Stromal cell of bone marrow (primary cell): ENCODE data around the gene CCR5AS.
A peak's percentile ranks its signal among the peaks of the same experiment; 100 is the strongest.
"Not testable (repeated sequence)": the region's sequence is repeated elsewhere in the genome, so short reads cannot be mapped to it uniquely, and the experiment has no call there.

Experiments
- DNase-seq: peaks from one replicate; pipeline ENCODE4 v3.0.0-alpha.2; 2012; ENCODE audit warnings: low read depth

CCR5AS gene

GRCh38 chr3:46356276-46356675 lies 50.6 kb downstream of the CCR5AS start:
- no peak for DNase-seq

GRCh38 chr3:46354984-46355383 lies 51.9 kb downstream of the CCR5AS start:
- no peak for DNase-seq

- no peak for DNase-seq
These were observed 52.4 kb downstream of the CCR5AS start for GRCh38 chr3:46354478-46354877.

GRCh38 chr3:46353647-46354410 lies 53.0 kb downstream of the CCR5AS start, which contains the start of gene CCR2:
Gene CCR2, plus strand, starts transcription at chr3:46354111. Its CDS starts 3,417 bp downstream, at chr3:46357528.
- no peak for DNase-seq

GRCh38 chr3:46353090-46353489 lies 53.8 kb downstream of the CCR5AS start:
- DNase-seq = no peak

GRCh38 chr3:46351646-46352045 lies 55.2 kb downstream of the CCR5AS start:
- DNase-seq = no peak

- DNase-seq = no peak
These were observed 56.7 kb downstream of the CCR5AS start for GRCh38 chr3:46350262-46350565.

GRCh38 chr3:46349484-46350261 lies 57.2 kb downstream of the CCR5AS start:
- no peak for DNase-seq

- no peak for DNase-seq
These were observed 57.9 kb downstream of the CCR5AS start for GRCh38 chr3:46348823-46349482.

GRCh38 chr3:46344476-46344875 lies 62.4 kb downstream of the CCR5AS start:
- no peak for DNase-seq

GRCh38 chr3:46338840-46339239 lies 68.0 kb downstream of the CCR5AS start:
- DNase-seq = no peak

GRCh38 chr3:46337911-46338310 lies 69.0 kb downstream of the CCR5AS start:
- no peak for DNase-seq

GRCh38 chr3:46335541-46335940 lies 71.3 kb downstream of the CCR5AS start:
- no peak for DNase-seq

- DNase-seq = peak; percentile 44
These were observed 72.0 kb downstream of the CCR5AS start for GRCh38 chr3:46334741-46335478.

- DNase-seq = not testable (repeated sequence)
These were observed 76.2 kb downstream of the CCR5AS start for GRCh38 chr3:46330676-46331075.

GRCh38 chr3:46325645-46326300 lies 81.1 kb downstream of the CCR5AS start:
- DNase-seq = no peak

- DNase-seq = no peak
These were observed 82.8 kb downstream of the CCR5AS start for GRCh38 chr3:46324036-46324435.

- no peak for DNase-seq
These were observed 85.3 kb downstream of the CCR5AS start for GRCh38 chr3:46321461-46322104.

- DNase-seq = no peak
These were observed 88.5 kb downstream of the CCR5AS start for GRCh38 chr3:46318207-46318927.

GRCh38 chr3:46316206-46316605 lies 90.7 kb downstream of the CCR5AS start:
- no peak for DNase-seq

- no peak for DNase-seq
These were observed 92.3 kb downstream of the CCR5AS start for GRCh38 chr3:46314517-46314916.
